IMR-90 (cell line): ENCODE data around the gene BUB1. TPM values are rescaled to one million over a fixed set of nuclear protein-coding genes. Genes with fewer than 3 reads are reported as not detected.

Experiments used
- ATAC-seq: fragments of 200-7000 bp; cut with Tn5 transposase; 2 replicates; pipeline ENCODE4 v1.9.1; 2020; ENCODE audit warnings: low read depth, mild to moderate bottlenecking, moderate library complexity
- BruUV-seq: library from RNA; stranded (reverse); fragments of 400-500 nt; replicated peaks from 2 replicates; lab custom pipeline; 2021; lab: Mats Ljungman, UMichigan
- CTCF ChIA-PET: fragments of 300-600 bp; formaldehyde crosslinking; extraction: SDS; loops from one replicate; lab custom pipeline; 2021; ENCODE audit warnings: antibody characterized with exemption; lab: Yijun Ruan, JAX
- POLR2A ChIA-PET: fragments of 300-600 bp; sonication (Branson Sonifier 250); formaldehyde crosslinking; loops from one replicate; lab custom pipeline; 2022; ENCODE audit warnings: antibody characterized with exemption; ENCODE audit not compliant: unreplicated experiment; lab: Charles Lee
- DNase-seq: peaks from one replicate; pipeline ENCODE4 v3.0.0; 2013
- H2AFZ ChIP-seq: replicated peaks from 2 replicates; pipeline ENCODE3; 2013; ENCODE audit warnings: low read length, mild to moderate bottlenecking; ENCODE audit not compliant: poor library complexity
- H2AK5ac ChIP-seq: 2 replicates; pipeline ENCODE4 v1.6.1; 2013; ENCODE audit warnings: low read depth, low read length, inconsistent platforms
- H2AK9ac ChIP-seq: replicated peaks from 2 replicates; pipeline ENCODE3; 2013; ENCODE audit warnings: mild to moderate bottlenecking, low read depth, low read length, moderate library complexity; ENCODE audit not compliant: poor library complexity
- H2BK120ac ChIP-seq: 2 replicates; pipeline ENCODE4 v1.6.1; 2013; ENCODE audit warnings: low read depth, low read length, inconsistent platforms
- H2BK15ac ChIP-seq: 3 replicates; pipeline ENCODE4 v1.6.1; 2013; ENCODE audit warnings: low read depth, low read length, inconsistent platforms
- H2BK20ac ChIP-seq: 2 replicates; pipeline ENCODE4 v1.6.1; 2013; ENCODE audit warnings: low read depth, mild to moderate bottlenecking, inconsistent platforms, low read length, moderate library complexity
- H2BK5ac ChIP-seq: 2 replicates; pipeline ENCODE4 v1.6.1; 2013; ENCODE audit warnings: mild to moderate bottlenecking, low read depth, low read length, inconsistent platforms; ENCODE audit not compliant: poor library complexity, severe bottlenecking
- H3K14ac ChIP-seq: replicated peaks from 2 replicates; pipeline ENCODE4 v1.6.1; 2013; ENCODE audit warnings: low read depth, low read length, inconsistent platforms
- H3K18ac ChIP-seq: 2 replicates; pipeline ENCODE4 v1.6.1; 2013; ENCODE audit warnings: low read depth, low read length, control low read depth
- H3K23ac ChIP-seq: 2 replicates; pipeline ENCODE4 v1.6.1; 2013; ENCODE audit warnings: low read depth, low read length, inconsistent platforms
- H3K27ac ChIP-seq: 2 replicates; pipeline ENCODE4 v1.5.1; 2013; ENCODE audit warnings: mild to moderate bottlenecking, control low read depth, low read length; ENCODE audit not compliant: insufficient read depth
- H3K27me3 ChIP-seq: 2 replicates; pipeline ENCODE4 v1.6.1; 2013; ENCODE audit warnings: low read length; ENCODE audit not compliant: control insufficient read depth, insufficient read depth
- H3K36me3 ChIP-seq: 2 replicates; pipeline ENCODE4 v1.6.1; 2013; ENCODE audit warnings: low read length, mixed read lengths; ENCODE audit not compliant: control insufficient read depth, insufficient read depth
- H3K4ac ChIP-seq: 2 replicates; pipeline ENCODE4 v1.6.1; 2013; ENCODE audit warnings: low read depth, low read length, inconsistent platforms
- H3K4me1 ChIP-seq: 2 replicates; pipeline ENCODE4 v1.6.1; 2013; ENCODE audit warnings: low read length, mixed read lengths; ENCODE audit not compliant: control insufficient read depth, insufficient read depth
- H3K4me2 ChIP-seq: 2 replicates; pipeline ENCODE4 v1.6.1; 2013; ENCODE audit warnings: low read depth, mild to moderate bottlenecking, control low read depth, low read length, moderate library complexity
- H3K4me3 ChIP-seq: 2 replicates; pipeline ENCODE4 v1.5.1; 2013; ENCODE audit warnings: low read depth, mild to moderate bottlenecking, control low read depth, low read length, moderate library complexity; ENCODE audit not compliant: insufficient read depth
- H3K56ac ChIP-seq: 2 replicates; pipeline ENCODE4 v1.6.1; 2013; ENCODE audit warnings: low read length, inconsistent platforms; ENCODE audit not compliant: insufficient read depth; ENCODE audit errors: extremely low read depth
- H3K79me1 ChIP-seq, 2 experiments: 2 replicates each; pipeline ENCODE4 v1.6.1; 2013; ENCODE audit warnings: low read length in 2 of 2, inconsistent platforms in 1 of 2, low read depth in 1 of 2
- H3K9ac ChIP-seq: 2 replicates; pipeline ENCODE4 v1.6.1; 2013; ENCODE audit warnings: low read depth, low read length, control low read depth
- H3K9me1 ChIP-seq: 2 replicates; pipeline ENCODE4 v1.6.1; 2013; ENCODE audit warnings: low read length, inconsistent platforms; ENCODE audit not compliant: insufficient read depth
- H3K9me3 ChIP-seq: 2 replicates; pipeline ENCODE4 v1.6.1; 2013; ENCODE audit warnings: low read length; ENCODE audit not compliant: control insufficient read depth, insufficient read depth
- H4K20me1 ChIP-seq: 2 replicates; pipeline ENCODE4 v1.6.1; 2013; ENCODE audit warnings: low read length, inconsistent platforms; ENCODE audit not compliant: insufficient read depth
- H4K5ac ChIP-seq: 2 replicates; pipeline ENCODE4 v1.6.1; 2013; ENCODE audit warnings: mild to moderate bottlenecking, low read depth, low read length, control low read depth
- H4K8ac ChIP-seq, 2 experiments: 2 replicates each; pipeline ENCODE4 v1.6.1; 2013; ENCODE audit warnings: low read depth in 2 of 2, low read length in 2 of 2, control low read depth in 1 of 2, inconsistent platforms in 1 of 2
- H4K91ac ChIP-seq: 2 replicates; pipeline ENCODE4 v1.6.1; 2013; ENCODE audit warnings: low read depth, low read length, inconsistent platforms; ENCODE audit not compliant: insufficient read depth
- MAFK ChIP-seq: IDR thresholded peaks from 2 replicates; pipeline ENCODE4 v1.6.1; 2012; ENCODE audit warnings: low read depth, low read length, improper control_type of control experiment
- MAZ ChIP-seq: IDR thresholded peaks from 2 replicates; pipeline ENCODE4 v1.6.1; 2012; ENCODE audit warnings: low read depth, mild to moderate bottlenecking, low read length, improper control_type of control experiment, moderate library complexity, borderline replicate concordance
- MXI1 ChIP-seq: IDR thresholded peaks from 2 replicates; pipeline ENCODE4 v1.6.1; 2012; ENCODE audit warnings: low read depth, mild to moderate bottlenecking, low read length, moderate library complexity, borderline replicate concordance
- POLR2A ChIP-seq: IDR thresholded peaks from 2 replicates; pipeline ENCODE4 v1.6.1; 2012; ENCODE audit warnings: mild to moderate bottlenecking, low read depth, low read length
- RAD21 ChIP-seq: IDR thresholded peaks from 2 replicates; pipeline ENCODE4 v1.6.1; 2012; ENCODE audit warnings: low read length, improper control_type of control experiment
- RCOR1 ChIP-seq: IDR thresholded peaks from 2 replicates; pipeline ENCODE4 v1.6.1; 2012; ENCODE audit warnings: mild to moderate bottlenecking, low read length, improper control_type of control experiment; ENCODE audit not compliant: insufficient replicate concordance
- SMC3 ChIP-seq: fragments of 150-350 bp; IDR thresholded peaks from 2 replicates; pipeline ENCODE4 v1.6.1; 2016; ENCODE audit warnings: low read depth, mild to moderate bottlenecking, antibody characterized with exemption, low read length, moderate library complexity
- USF2 ChIP-seq: fragments of 150-350 bp; IDR thresholded peaks from 2 replicates; pipeline ENCODE4 v1.6.1; 2017; ENCODE audit warnings: mild to moderate bottlenecking, antibody characterized with exemption, low read length, low read depth
- WGBS, 2 experiments: methylation state at CpG; one replicate each; pipeline versions ENCODE4 v1.1.5 to v1.1.7; 2013; ENCODE audit warnings: missing lambda C conversion rate in 2 of 2; ENCODE audit not compliant: insufficient read length in 1 of 2; ENCODE audit errors: extremely low coverage in 2 of 2; 5-methylcytosine and 5-hydroxymethylcytosine counted together
- dilution Hi-C: fragments of 300-500 bp; cut with HindIII; formaldehyde crosslinking; loops from one replicate; pipeline ENCODE4 v1.14.3; 2018; ENCODE audit warnings: low sequenced_read_pairs; ENCODE audit not compliant: unreplicated experiment
- in situ Hi-C: fragments of 300-500 bp; cut with MboI; formaldehyde crosslinking; loops from 3 replicates; pipeline ENCODE4 v1.14.3; 2019; ENCODE audit warnings: low sequenced_read_pairs, inconsistent platforms, mixed read lengths
- intact Hi-C: fragments of 100-400 bp; cut with micrococcal nuclease; formaldehyde crosslinking; loops from 2 replicates; pipeline ENCODE4 v1.10.0; 2022
- polyA plus RNA-seq, 3 experiments: library from polyadenylated mRNA; depleted of rRNA; stranded (reverse); fragments of >200 nt; gene quantifications; 2 replicates each; pipeline ENCODE4 v1.2.3, GENCODE V29; 2012; ENCODE audit warnings: low replicate concordance in 1 of 3
- total RNA-seq: library from RNA; depleted of rRNA; stranded (reverse); fragments of >200 nt; gene quantifications from 2 replicates; pipeline ENCODE4 v1.2.3, GENCODE V29; 2012

BUB1 gene
- total and polyA plus RNA-seq, 2 of the 4 experiments (the other 2 are of a cell fraction): 19.6 to 43.4 TPM

DNA sequence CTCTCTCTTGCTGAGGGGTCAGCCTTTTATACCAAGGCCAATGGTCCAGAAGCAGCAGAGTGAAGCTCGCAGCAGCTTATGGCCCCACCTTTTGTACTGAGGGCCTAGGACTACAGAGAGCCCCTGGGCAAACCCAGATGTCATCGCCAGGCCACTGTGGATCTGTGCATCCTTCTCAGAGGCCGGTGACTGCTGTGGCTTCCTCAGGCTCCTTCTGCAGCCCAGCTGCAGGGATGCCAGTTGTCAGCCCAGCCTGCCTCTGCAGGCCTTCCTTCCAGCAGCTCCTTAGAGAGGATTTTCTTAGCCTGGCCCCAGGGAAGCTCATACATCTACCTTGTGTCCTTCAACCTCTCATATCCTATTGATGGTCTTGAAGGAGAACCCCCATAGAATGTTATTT lies 48.0 kb upstream of the BUB1 start:
- Histone ChIP-seq H2BK15ac (no peak overlapping the region), H3K4me1 (no peaks in the 10 kb centered on the region), H3K9me3 (no peaks in the 10 kb centered on the region), H3K36me3 (no peaks in the 10 kb centered on the region), H2BK5ac (no peak overlapping the region), H4K5ac (no peak overlapping the region), H3K9ac (no peak overlapping the region), H2AFZ (no peak overlapping the region), H3K18ac (no peak overlapping the region), H2BK20ac (no peak overlapping the region), H3K4me2 (no peak overlapping the region), H3K27ac (no peak overlapping the region), H3K4me3 (no peak overlapping the region), H4K91ac (no peak overlapping the region), H2AK9ac (no peak overlapping the region), H3K23ac (no peak overlapping the region), H3K4ac (no peak overlapping the region), H3K27me3 (peaks cover 44% of the 10 kb centered on the region), H3K79me1 (no peaks in the 10 kb centered on the region), H4K8ac (no peak overlapping the region), H2BK120ac (no peak overlapping the region), H4K20me1 (no peaks in the 10 kb centered on the region), H2AK5ac (no peak overlapping the region), H3K14ac (no peak overlapping the region), H3K9me1 (no peaks in the 10 kb centered on the region), H3K56ac (no peak overlapping the region)
- POLR2A ChIA-PET: no interaction called here
- intact Hi-C loops (no loop called here), dilution Hi-C loops (no loop called here), in situ Hi-C loops (no loop called here)
- TF ChIP-seq MAZ: no peak
- no peak for TF ChIP-seq MAFK
- TF ChIP-seq RAD21: no peak
- no peak for TF ChIP-seq SMC3
- TF ChIP-seq USF2: no peak
- TF ChIP-seq MXI1: no peak
- TF ChIP-seq RCOR1: no peak
- TF ChIP-seq POLR2A: no peak
- CTCF ChIA-PET: no interaction called here
- WGBS, 2 experiments: 67% methylated on average over 2 of the region's 3 CpGs; no CpG with 5 or more reads in 1 of the 2 experiments
- no TSS peak for BruUV-seq
- no peak for DNase-seq
- ATAC-seq: no peak
